AG09309 (cell line): ENCODE measurements around the gene FNIP2.

Experiments used
- DNase-seq: peaks from one replicate; pipeline ENCODE4 v3.0.0-alpha.2; 2010; ENCODE audit warnings: low read depth
- H3K4me3 ChIP-seq: 2 replicates; pipeline ENCODE4 v1.5.1; 2011; ENCODE audit warnings: mild to moderate bottlenecking, low read depth, low read length, moderate library complexity; ENCODE audit not compliant: control insufficient read depth
- TF ChIP-seq, protein P1 (sequence below): IDR thresholded peaks from 2 replicates; pipeline ENCODE4 v1.5.1; 2011; ENCODE audit warnings: mild to moderate bottlenecking, low read depth, low read length, inconsistent platforms; ENCODE audit not compliant: insufficient read depth, control insufficient read depth; ENCODE audit errors: missing control alignments

The FNIP2 gene

DNA sequence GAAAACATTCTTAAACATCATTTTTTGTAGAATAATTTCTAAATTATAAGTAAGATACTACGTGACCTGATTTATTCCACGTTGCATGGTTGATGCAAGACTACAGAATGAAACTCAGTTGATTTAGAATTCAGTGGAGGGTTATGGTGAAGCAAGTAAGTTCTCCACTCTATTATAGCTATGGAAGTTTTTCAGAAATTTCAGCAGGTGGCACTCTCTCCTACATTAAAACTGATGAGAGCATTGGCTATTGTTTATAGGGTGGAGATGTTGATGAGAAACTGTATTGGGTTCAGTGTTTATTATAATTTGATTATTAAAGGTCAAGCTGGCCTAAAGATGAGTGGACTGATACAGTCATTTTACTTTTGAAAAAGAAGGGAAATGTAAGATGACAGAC lies 88.0 kb downstream of the FNIP2 start:
- peak; percentile 17 for DNase-seq
- TF ChIP-seq, protein P1, sequence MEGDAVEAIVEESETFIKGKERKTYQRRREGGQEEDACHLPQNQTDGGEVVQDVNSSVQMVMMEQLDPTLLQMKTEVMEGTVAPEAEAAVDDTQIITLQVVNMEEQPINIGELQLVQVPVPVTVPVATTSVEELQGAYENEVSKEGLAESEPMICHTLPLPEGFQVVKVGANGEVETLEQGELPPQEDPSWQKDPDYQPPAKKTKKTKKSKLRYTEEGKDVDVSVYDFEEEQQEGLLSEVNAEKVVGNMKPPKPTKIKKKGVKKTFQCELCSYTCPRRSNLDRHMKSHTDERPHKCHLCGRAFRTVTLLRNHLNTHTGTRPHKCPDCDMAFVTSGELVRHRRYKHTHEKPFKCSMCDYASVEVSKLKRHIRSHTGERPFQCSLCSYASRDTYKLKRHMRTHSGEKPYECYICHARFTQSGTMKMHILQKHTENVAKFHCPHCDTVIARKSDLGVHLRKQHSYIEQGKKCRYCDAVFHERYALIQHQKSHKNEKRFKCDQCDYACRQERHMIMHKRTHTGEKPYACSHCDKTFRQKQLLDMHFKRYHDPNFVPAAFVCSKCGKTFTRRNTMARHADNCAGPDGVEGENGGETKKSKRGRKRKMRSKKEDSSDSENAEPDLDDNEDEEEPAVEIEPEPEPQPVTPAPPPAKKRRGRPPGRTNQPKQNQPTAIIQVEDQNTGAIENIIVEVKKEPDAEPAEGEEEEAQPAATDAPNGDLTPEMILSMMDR = peak; percentile 59
- no peak overlapping the region for H3K4me3 ChIP-seq

DNA sequence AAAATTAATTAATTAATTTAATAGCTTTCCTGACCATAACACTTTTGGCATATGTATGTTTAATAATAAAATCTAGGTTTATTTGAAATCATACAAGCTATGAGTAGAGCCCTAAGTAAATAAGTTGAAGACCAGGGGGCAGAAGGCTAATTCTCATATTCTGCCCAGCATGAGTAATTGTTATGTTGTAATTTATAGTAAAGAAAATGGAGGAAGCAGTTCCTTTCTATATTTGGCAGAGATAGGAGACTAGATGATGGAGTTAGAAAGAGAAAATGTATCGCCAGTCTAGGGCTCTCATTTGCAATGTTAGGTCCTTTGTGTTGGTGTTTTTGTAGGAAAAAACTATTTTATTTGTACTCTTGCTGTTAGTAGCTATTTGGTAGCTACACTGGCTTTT lies 89.1 kb downstream of the FNIP2 start:
- TF ChIP-seq, protein P1 = no peak
- no peak for DNase-seq
- H3K4me3 ChIP-seq = no peak overlapping the region

DNA sequence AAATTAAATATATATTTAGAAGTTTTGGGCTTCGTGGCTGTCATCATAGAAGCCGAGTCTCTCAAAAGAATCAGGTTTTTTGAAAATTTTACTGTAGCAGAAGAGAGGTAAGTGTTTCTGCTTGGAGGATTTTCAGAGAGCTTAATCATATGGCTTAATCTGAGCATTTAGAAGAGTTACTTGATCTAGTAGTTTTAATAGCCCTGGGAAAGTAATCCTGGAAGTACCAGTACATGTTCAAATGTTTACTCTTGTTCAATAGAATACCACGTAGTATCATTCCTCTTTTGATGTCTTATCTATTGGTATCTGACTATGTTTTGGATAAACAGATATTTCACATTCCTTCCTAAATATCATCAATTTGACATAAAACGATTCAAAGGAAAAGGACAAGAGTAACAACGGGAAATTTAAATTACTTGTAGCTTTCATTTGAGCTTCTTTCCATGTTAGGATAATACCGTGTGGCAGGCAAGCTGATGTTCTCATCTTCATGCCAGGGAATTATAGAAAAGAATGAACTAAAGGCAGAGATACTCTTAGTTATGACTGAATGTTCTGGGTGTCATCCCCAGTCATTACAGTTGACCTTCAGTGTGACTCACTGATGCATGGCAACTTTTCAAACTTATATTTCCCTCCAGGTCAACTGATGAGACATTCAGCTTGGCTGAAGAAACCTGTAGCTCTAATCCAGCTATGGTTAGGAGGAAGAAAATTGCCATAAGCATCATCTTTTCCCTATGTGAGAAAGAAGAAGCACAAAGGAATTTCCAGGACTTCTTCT lies 89.8 kb downstream of the FNIP2 start:
- peak; percentile 20 for DNase-seq
- TF ChIP-seq, protein P1 = no peak
- no peak overlapping the region for H3K4me3 ChIP-seq

DNA sequence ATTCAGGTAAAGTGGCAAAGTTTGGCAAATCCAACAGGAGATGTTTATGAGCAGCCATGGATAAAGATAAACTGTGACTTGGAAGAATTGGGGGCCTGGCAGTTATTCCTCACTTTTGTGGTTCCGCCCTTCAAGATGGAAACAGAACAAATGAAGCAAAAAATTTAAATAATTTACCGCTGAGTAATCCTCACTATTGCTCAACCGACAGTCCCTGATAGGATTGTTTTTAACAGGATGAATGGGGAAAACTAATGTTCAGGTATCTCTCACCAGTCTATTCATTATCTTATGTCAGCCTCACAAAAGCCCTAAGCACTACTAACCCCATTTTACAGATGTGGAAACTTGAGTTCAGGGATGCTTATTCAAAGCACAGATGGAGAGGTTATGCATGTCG lies 90.8 kb downstream of the FNIP2 start:
- DNase-seq = no peak
- no peak overlapping the region for H3K4me3 ChIP-seq
- TF ChIP-seq, protein P1 = no peak

DNA sequence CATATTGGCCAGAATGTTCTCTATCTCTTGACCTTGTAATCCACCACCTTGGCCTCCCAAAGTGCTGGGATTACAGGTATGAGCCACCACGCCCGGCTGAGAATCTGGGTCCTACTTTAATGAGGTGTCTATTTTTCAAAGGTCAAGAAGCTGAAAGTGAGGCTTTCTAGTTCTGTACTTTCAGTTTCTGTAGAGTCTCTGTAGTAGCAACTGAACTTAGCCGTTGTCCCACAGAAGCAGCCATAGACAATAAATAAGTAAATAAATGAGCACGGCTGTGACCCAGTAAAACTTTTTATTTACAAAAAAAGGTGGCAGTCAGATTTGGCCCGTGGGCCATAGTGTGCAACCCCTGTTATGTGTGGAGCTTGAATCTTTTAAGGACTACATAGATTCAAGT lies 92.0 kb downstream of the FNIP2 start:
- no peak for DNase-seq
- no peak overlapping the region for H3K4me3 ChIP-seq
- TF ChIP-seq, protein P1 = no peak

DNA sequence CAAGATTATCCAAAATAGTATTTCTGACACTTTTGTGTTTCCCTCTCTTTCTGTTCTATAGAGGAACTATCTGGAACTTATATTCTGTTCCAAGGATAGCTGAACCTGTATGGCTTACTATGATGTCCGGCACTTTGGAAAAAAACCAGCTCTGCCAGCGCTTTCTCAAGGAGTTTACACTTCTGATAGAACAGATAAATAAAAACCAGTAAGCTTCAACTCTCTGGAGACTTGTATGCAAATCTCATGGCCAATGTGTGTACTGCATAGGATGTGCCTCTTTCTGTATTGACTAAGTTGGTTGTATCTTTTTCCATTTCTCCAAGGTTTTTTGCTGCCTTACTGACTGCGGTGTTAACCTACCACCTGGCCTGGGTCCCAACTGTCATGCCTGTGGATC lies 92.5 kb downstream of the FNIP2 start:
- TF ChIP-seq, protein P1 = no peak
- no peak for DNase-seq
- no peak overlapping the region for H3K4me3 ChIP-seq
